RWPE1 (cell line): ENCODE results near the gene SYNDIG1.

Experiments
- CTCF ChIA-PET: fragments of 350-600 bp; sonication (Branson Sonifier 250); formaldehyde crosslinking; extraction: SDS; loops from one replicate; lab custom pipeline; 2021; lab: Yijun Ruan, JAX
- POLR2A ChIA-PET: fragments of 400-600 bp; formaldehyde crosslinking; extraction: SDS; loops from one replicate; lab custom pipeline; 2020; ENCODE audit warnings: antibody characterized with exemption; ENCODE audit not compliant: low non-redundant PET; lab: Yijun Ruan, JAX
- DNase-seq: peaks from one replicate; pipeline ENCODE4 v3.0.0; 2012; ENCODE audit warnings: low spot score
- H3K27ac ChIP-seq: fragments of 450-650 bp; 2 replicates; pipeline ENCODE4 v1.5.1; 2017
- CTCF ChIP-seq: fragments of 450-650 bp; conservative IDR thresholded peaks from 2 replicates; pipeline ENCODE4 v1.5.1; 2017; ENCODE audit warnings: low read depth, mild to moderate bottlenecking

Gene SYNDIG1

DNA sequence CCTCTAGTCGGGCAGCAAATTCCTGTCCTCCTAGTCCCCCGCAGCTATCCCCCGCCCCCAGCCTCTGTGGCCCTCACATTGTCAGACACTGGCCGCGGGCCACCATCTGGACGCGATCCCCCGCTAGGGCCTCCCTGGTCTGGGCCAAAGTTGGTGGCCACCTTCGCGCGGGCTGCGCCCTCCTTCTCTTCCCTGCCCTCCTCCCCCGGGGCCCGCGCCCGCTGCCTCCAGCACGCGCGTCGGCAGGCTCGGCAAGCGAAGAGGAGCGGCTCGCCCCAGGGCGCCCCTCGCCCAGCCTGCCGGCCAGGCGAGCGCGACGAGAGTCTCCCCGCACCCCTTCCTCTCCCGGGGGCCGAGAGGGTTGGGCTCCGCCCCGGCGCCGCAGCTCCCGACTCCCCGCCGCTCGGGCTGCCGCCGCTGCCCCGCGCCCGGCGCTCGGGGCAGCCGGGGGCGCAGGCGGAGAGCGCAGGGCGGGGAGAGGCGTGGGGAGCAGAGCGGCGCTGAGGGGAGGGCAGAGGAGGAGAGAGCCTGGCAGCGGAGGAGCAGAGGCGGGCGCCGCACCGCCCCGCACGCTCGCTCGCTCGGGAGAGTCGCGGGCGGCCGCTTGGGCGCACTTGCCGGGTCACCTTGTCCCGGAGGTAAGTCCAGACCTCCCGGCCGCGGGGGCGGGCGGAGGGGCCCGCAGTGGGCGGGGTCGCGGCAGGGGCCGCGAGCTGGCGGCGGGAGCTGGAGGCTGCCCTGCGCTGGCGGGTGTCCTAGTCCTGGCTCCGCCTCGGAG is at the start of gene SYNDIG1:
TSS of gene SYNDIG1 (plus strand) at position 514 of the 778 bp plus-strand sequence. CDS start 73,469 bp downstream, outside the sequence.
- no peak for TF ChIP-seq CTCF
- H3K27ac ChIP-seq: no peak within 1 kb of the TSS
- POLR2A ChIA-PET: no interaction called here
- no peak for DNase-seq
- CTCF ChIA-PET: interaction anchor here (0.6 to 0.7 kb wide), 2 partner anchors 420 to 918 kb away, joined by 4 to 6 read pairs; no protein-coding TSS in a partner anchor

GRCh38 chr20:24419786-24420185 is 49.6 kb upstream of the SYNDIG1 start:
- TF ChIP-seq CTCF: no peak
- no peak for DNase-seq
- H3K27ac ChIP-seq: no peak overlapping the region
- CTCF ChIA-PET: interaction anchor here (0.7 kb wide), 1 partner anchor 14 kb away, joined by 4 read pairs; no protein-coding TSS in a partner anchor
- POLR2A ChIA-PET: no interaction called here

DNA sequence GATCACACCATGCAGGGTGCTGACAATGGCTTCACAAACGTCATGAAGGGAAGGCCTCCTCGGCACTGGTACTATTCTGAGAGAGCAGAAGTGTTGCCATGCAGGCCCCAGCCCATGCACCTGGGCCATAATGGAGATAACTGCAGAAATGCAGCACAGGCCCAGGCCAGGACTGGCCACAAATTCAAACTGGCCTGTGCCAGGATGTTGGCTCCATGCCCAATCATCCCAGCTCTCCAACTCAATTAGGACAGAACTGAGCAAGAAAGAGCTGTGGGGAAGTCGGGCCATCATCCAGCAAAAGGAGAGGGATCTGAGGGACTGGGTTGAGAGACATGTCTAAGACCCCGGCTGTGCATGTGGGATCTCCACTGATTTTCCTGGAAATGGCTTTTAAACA is 48.9 kb upstream of the SYNDIG1 start:
- H3K27ac ChIP-seq: no peak overlapping the region
- no peak for TF ChIP-seq CTCF
- ChIA-PET CTCF (interaction anchor here (0.7 kb wide), 1 partner anchor 14 kb away, joined by 4 read pairs; no protein-coding TSS in a partner anchor), POLR2A (no interaction called here)
- DNase-seq: no peak

GRCh38 chr20:24421071-24421470 is 48.4 kb upstream of the SYNDIG1 start:
- no peak overlapping the region for H3K27ac ChIP-seq
- ChIA-PET CTCF (no interaction called here), POLR2A (no interaction called here)
- TF ChIP-seq CTCF: no peak
- no peak for DNase-seq

GRCh38 chr20:24422091-24422760 is 47.2 kb upstream of the SYNDIG1 start:
- TF ChIP-seq CTCF: no peak
- POLR2A ChIA-PET: no interaction called here
- no peak overlapping the region for H3K27ac ChIP-seq
- CTCF ChIA-PET: no interaction called here
- no peak for DNase-seq
